GM12891 (cell line): ENCODE data around the gene METTL21C.

Experiments used
- POLR2A ChIP-seq: IDR thresholded peaks from 2 replicates; pipeline ENCODE4 v1.6.1; 2011; ENCODE audit warnings: low read depth, low read length, control low read depth
- POLR2AphosphoS5 ChIP-seq: IDR thresholded peaks from 2 replicates; pipeline ENCODE4 v1.6.1; 2011; ENCODE audit warnings: low read depth, low read length, control low read depth
- POU2F2 ChIP-seq: IDR thresholded peaks from 2 replicates; pipeline ENCODE4 v1.6.1; 2011; ENCODE audit warnings: low read depth, mild to moderate bottlenecking, control low read depth, low read length, moderate library complexity
- TAF1 ChIP-seq: IDR thresholded peaks from 2 replicates; pipeline ENCODE4 v1.6.1; 2011; ENCODE audit warnings: low read depth, low read length, control low read depth

DNA sequence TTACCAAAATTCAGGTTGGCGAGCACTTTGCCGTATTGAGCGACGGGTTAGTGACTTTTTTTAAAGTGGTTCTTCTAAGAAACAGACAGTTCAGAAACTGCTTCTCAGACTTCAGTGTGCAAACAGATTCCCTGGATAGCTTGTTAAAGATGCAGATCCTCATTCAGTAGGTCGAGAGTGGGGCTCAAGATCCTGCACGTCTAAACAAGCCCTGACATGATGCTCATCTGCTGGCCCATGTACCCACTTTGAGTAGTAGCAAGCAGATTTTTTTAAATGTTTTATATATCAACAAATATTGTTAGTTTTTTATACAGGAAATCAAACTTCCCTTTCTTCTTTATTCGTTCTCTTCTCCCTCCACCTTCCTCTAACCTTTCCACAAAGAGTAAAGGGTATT, 7.3 kb downstream of the METTL21C start:
- no peak for TF ChIP-seq POLR2A
- no peak for TF ChIP-seq POLR2AphosphoS5
- no peak for TF ChIP-seq TAF1
- no peak for TF ChIP-seq POU2F2
